Keratinocyte (primary cell): ENCODE measurements around the gene FHL5. TPM values are rescaled to one million over a fixed set of nuclear protein-coding genes. Genes with fewer than 3 reads are reported as not detected.

Experiments used
- DNase-seq: peaks from one replicate; pipeline ENCODE4 v3.0.0-alpha.2; 2011; ENCODE audit warnings: low read depth, missing footprints, low spot score
- FAIRE-seq: peaks from 2 replicates; lab custom pipeline; 2011; peaks lifted over from hg19 to GRCh38; lab: Jason Lieb, UNC
- H2AFZ ChIP-seq: 2 replicates; pipeline ENCODE4 v1.6.0; 2012; ENCODE audit warnings: low read length, control low read depth, inconsistent platforms; ENCODE audit not compliant: control insufficient read depth
- H3K27ac ChIP-seq: 2 replicates; pipeline ENCODE4 v1.5.1; 2011; ENCODE audit warnings: low read length; ENCODE audit not compliant: control insufficient read depth, insufficient read depth
- H3K27me3 ChIP-seq: 3 replicates; pipeline ENCODE4 v1.6.0; 2011; ENCODE audit warnings: low read length; ENCODE audit not compliant: control insufficient read depth, insufficient read depth; ENCODE audit errors: extremely low read depth
- H3K36me3 ChIP-seq, 2 experiments: 2 replicates in 1 of 2; 3 replicates in 1 of 2; pipeline ENCODE4 v1.5.1; 2011; ENCODE audit warnings: low read length in 2 of 2, mild to moderate bottlenecking in 1 of 2; ENCODE audit not compliant: control insufficient read depth in 2 of 2, insufficient read depth in 2 of 2; ENCODE audit errors: extremely low read depth in 1 of 2
- H3K4me1 ChIP-seq: 3 replicates; pipeline ENCODE4 v1.5.1; 2011; ENCODE audit warnings: low read length; ENCODE audit not compliant: control insufficient read depth, insufficient read depth; ENCODE audit errors: extremely low read depth
- H3K4me2 ChIP-seq: 3 replicates; pipeline ENCODE4 v1.6.0; 2011; ENCODE audit warnings: low read depth, low read length; ENCODE audit not compliant: control insufficient read depth, insufficient read depth; ENCODE audit errors: extremely low read depth
- H3K4me3 ChIP-seq, 3 experiments: fragments of 200-600 bp in 1 of 3; sonication (generic) in 1 of 3; 2 replicates in 2 of 3; 3 replicates in 1 of 3; pipeline ENCODE4 v1.5.1; 2011 to 2016; ENCODE audit warnings: low read length in 3 of 3, mild to moderate bottlenecking in 3 of 3, control low read depth in 2 of 3, inconsistent platforms in 1 of 3, low read depth in 1 of 3, mixed read lengths in 1 of 3, mixed run types in 1 of 3, moderate library complexity in 1 of 3; ENCODE audit not compliant: control insufficient read depth in 2 of 3, insufficient read depth in 2 of 3; ENCODE audit errors: extremely low read depth in 1 of 3
- H3K79me2 ChIP-seq: 2 replicates; pipeline ENCODE4 v1.6.0; 2012; ENCODE audit warnings: low read length; ENCODE audit not compliant: control insufficient read depth, insufficient read depth
- H3K9ac ChIP-seq: 3 replicates; pipeline ENCODE4 v1.6.0; 2011; ENCODE audit warnings: low read length; ENCODE audit not compliant: control insufficient read depth, insufficient read depth; ENCODE audit errors: extremely low read depth
- H3K9me1 ChIP-seq: 3 replicates; pipeline ENCODE4 v1.6.0; 2011; ENCODE audit warnings: low read length; ENCODE audit not compliant: control insufficient read depth, insufficient read depth; ENCODE audit errors: extremely low read depth
- H3K9me3 ChIP-seq: 2 replicates; pipeline ENCODE4 v1.5.1; 2012; ENCODE audit warnings: low read depth, low read length; ENCODE audit not compliant: control insufficient read depth
- H4K20me1 ChIP-seq: 3 replicates; pipeline ENCODE4 v1.6.0; 2011; ENCODE audit warnings: low read length; ENCODE audit not compliant: control insufficient read depth, insufficient read depth; ENCODE audit errors: extremely low read depth
- CTCF ChIP-seq, 3 experiments: IDR thresholded peaks in 1 of 3; conservative IDR thresholded peaks in 1 of 3; optimal IDR thresholded peaks in 1 of 3; 2 replicates in 2 of 3; 3 replicates in 1 of 3; pipeline versions ENCODE3 to v1.5.1; 2011; ENCODE audit warnings: low read length in 3 of 3, mild to moderate bottlenecking in 3 of 3, moderate library complexity in 2 of 3, control low read depth in 1 of 3, inconsistent platforms in 1 of 3; ENCODE audit not compliant: insufficient read depth in 2 of 3; ENCODE audit errors: extremely low read depth in 1 of 3
- EZH2 ChIP-seq: IDR thresholded peaks from one replicate; pipeline ENCODE4 v1.6.1; 2012; ENCODE audit warnings: inconsistent platforms, mild to moderate bottlenecking, low read length, moderate library complexity
- dilution Hi-C: fragments of 300-500 bp; cut with MboI; formaldehyde crosslinking; loops from one replicate; pipeline ENCODE4 v1.7.0; 2020; ENCODE audit warnings: low sequenced_read_pairs; ENCODE audit not compliant: extremely low pct_ligation_motif_present
- polyA plus RNA-seq, 5 experiments: library from polyadenylated mRNA; depleted of rRNA in 3 of 5; stranded (reverse) in 3 of 5; stranded (forward) in 1 of 5; unstranded in 1 of 5; fragments of >200 nt; gene quantifications; 1 replicate in 1 of 5; 2 replicates in 3 of 5; 3 replicates in 1 of 5; pipeline versions ENCODE4 v1.2.1 to v1.2.3, GENCODE V29; 2011 to 2012; ENCODE audit warnings: missing spikeins in 2 of 5, low read depth in 1 of 5, low replicate concordance in 1 of 5

Gene FHL5
- polyA plus RNA-seq, 1 donor (not counting 4 experiments of a cell fraction or from before 2014, with no cell fraction given), result not detected

- no peaks in the 10 kb centered on the region for H3K36me3 ChIP-seq
- no peak for DNase-seq
- no peak overlapping the region for H3K4me2 ChIP-seq
- H3K4me3 ChIP-seq, result no peak overlapping the region
- H4K20me1 ChIP-seq, result no peaks in the 10 kb centered on the region
- H3K27ac ChIP-seq, result no peak overlapping the region
- no peak for TF ChIP-seq EZH2
- no peak for TF ChIP-seq CTCF (optimal IDR thresholded peaks at IDR 0.05 in 1 of 3, IDR thresholded peaks at IDR 0.05 in 1 of 3, conservative IDR thresholded peaks at IDR 0.05 in 1 of 3; ENCODE audit: extremely low read depth in 1 of 3, insufficient read depth in 2 of 3, low read length in 3 of 3)
- H3K9ac ChIP-seq, result no peak overlapping the region
- H3K27me3 ChIP-seq, result no peaks in the 10 kb centered on the region
- dilution Hi-C loops, result no loop called here
- no peaks in the 10 kb centered on the region for H3K79me2 ChIP-seq
- H3K9me1 ChIP-seq, result no peaks in the 10 kb centered on the region
- FAIRE-seq, result no peak
- H3K9me3 ChIP-seq, result no peaks in the 10 kb centered on the region
- no peaks in the 10 kb centered on the region for H3K4me1 ChIP-seq
- H2AFZ ChIP-seq, result no peak overlapping the region
Observed at GRCh38 chr6:96649926-96650325, 87.0 kb downstream of the FHL5 start.

- H3K9me3 ChIP-seq, result no peaks in the 10 kb centered on the region
- H3K27me3 ChIP-seq, result no peaks in the 10 kb centered on the region
- no peak overlapping the region for H3K9ac ChIP-seq
- DNase-seq (no peak), FAIRE-seq (no peak)
- no peaks in the 10 kb centered on the region for H3K4me1 ChIP-seq
- no peak overlapping the region for H2AFZ ChIP-seq
- no peak overlapping the region for H3K27ac ChIP-seq
- no peaks in the 10 kb centered on the region for H3K9me1 ChIP-seq
- no peak overlapping the region for H3K4me2 ChIP-seq
- no peak overlapping the region for H3K4me3 ChIP-seq
- no peak for TF ChIP-seq CTCF (optimal IDR thresholded peaks at IDR 0.05 in 1 of 3, IDR thresholded peaks at IDR 0.05 in 1 of 3, conservative IDR thresholded peaks at IDR 0.05 in 1 of 3; ENCODE audit: extremely low read depth in 1 of 3, insufficient read depth in 2 of 3, low read length in 3 of 3)
- TF ChIP-seq EZH2, result no peak
- no peaks in the 10 kb centered on the region for H3K79me2 ChIP-seq
- no peaks in the 10 kb centered on the region for H3K36me3 ChIP-seq
- H4K20me1 ChIP-seq, result no peaks in the 10 kb centered on the region
- dilution Hi-C loops, result no loop called here
Observed at GRCh38 chr6:96651816-96652215, 88.9 kb downstream of the FHL5 start.
